Activated CD8-positive, alpha-beta memory T cell treated with anti-CD3 and anti-CD28 coated beads, Interleukin-2, amount 50 U/mL, for 24 hours (primary cell): Measurements from ENCODE around the gene IRX4.

ENCODE experiments used
- DNase-seq: peaks from one replicate; pipeline ENCODE4 v3.0.0-alpha.2; 2020; ENCODE audit errors: extremely low read depth

The IRX4 gene

DNA sequence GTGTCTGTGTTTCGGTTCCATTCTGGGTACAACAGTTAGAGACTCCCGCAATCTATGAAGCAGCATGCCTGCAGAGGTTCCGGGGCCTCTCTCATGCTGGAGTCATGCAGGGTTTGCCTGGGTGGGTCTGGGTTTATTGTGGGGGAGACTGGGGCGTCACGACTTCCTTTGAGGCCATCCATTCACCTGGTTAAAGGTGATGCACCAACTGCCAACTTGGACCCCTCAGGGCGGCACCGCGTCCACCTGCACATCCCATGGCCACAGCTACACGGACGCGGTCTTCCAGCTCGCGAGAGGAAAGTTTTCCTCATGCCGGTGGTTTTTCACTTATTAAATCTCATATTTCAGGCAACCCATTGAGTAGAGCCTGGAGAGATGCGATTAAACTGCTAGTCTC is 30.9 kb upstream of the IRX4 start:
- DNase-seq, result no peak

DNA sequence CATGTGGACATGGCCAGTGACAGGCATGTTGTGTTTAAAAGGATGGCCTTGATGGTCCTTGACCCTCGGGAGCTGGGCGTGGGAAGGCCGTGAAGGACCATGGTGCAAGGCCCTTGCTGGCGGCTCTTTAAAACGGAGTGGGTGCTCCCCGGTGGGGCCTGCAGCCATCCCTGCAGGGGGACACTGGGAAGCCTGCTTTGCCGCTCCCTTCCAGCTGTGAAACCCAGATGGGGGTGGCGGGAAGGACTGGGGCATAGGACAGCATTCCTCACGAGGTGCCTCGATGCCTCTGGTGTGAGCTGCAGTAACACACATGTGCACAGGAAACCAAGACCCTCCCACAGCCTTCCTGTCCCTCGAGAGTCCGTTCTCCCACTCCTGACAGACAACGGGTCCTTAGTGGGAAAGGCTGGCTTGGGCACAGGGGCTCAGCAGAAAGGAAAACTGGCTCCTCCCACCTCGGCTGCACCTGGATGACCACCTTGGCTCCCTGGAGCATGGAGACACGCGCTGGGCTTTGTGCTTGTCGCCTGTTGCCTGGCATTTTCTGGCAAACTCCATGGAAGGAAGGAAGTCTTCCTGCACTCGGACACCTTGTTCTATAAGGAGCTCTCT is 30.3 kb upstream of the IRX4 start:
- no peak for DNase-seq

GRCh38 chr5:1911773-1912235 is 29.1 kb upstream of the IRX4 start:
- no peak for DNase-seq

GRCh38 chr5:1910861-1911772 is 28.4 kb upstream of the IRX4 start:
- no peak for DNase-seq

GRCh38 chr5:1910081-1910760 is 27.5 kb upstream of the IRX4 start:
- no peak for DNase-seq

- DNase-seq, result no peak
Observed at GRCh38 chr5:1909346-1909985, 26.7 kb upstream of the IRX4 start.

GRCh38 chr5:1908931-1909330 is 26.2 kb upstream of the IRX4 start:
- DNase-seq, result no peak

DNA sequence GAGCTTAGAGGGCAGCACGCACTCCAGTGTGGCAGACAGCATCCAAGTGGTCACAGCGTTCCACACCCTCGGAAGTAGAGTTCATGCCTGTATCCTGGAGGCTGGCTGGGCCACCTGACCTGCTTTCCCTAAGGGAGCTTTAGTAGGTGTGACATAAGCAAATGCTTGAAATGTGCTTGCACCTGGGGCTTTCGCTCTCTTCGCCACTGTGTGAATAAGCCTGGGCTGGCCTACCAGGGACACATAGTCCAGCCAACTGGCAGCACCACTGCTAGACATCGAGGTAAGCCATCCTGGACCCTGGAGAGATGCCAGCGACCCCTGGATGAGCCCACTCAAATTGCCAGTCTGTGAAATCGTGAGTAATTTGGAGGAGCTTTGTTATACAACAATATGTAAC is 24.9 kb upstream of the IRX4 start:
- no peak for DNase-seq

DNA sequence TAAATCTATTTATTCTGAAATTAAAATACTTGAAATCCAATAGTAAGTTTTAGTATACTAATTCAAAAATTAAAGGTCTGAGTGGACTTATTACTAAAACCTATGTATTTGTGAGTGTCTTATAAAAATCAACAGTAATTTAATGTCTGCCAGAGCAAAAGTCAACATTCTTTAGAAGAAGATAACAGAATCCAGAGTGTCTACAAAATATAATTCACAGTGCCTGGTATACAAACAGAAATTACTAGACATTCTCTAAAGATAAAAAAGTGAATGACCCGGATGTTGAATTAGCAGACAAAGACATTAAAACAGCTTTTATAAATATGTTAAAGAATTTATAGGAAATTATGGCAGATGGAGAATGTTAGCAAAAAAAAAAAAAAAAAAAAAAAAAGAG is 22.4 kb upstream of the IRX4 start:
- no peak for DNase-seq

DNA sequence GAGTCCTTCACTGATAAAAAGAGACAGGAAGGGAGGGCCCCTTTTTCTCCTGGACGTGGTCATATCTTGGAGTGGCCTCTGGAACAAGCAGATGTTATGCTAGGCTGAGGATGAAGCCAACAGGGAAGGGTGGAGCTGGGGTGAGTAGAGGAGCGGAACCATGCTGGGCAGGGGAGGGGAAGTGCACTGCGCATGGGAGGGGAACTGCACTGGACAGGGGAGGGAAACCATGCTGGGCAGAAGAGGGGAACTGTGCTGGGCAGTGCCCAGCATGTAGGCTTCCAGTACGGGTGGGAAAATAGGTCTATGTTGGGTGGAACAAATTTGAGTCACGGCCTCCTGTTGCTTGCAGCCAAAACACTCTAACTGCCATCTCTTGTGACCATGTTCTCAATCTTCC is 19.3 kb upstream of the IRX4 start:
- no peak for DNase-seq

DNA sequence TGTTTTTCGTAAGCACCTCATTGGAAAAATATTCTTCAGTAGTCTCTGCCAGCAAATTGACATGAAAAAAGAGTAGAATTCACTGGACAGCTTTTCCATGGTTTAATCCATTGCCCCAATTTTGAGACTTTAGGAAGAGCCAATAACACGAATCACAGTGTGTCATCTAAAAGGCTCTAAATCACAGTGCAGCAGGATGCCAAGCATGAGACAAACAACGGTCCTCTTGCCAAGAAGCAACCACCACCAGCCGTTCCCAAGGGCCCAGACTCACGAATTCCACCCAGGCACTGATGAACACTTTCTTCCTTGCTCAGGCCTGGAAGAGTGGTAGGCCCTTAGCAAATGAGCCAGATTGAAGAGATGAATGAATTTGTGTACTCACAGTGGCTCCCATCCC is 18.3 kb upstream of the IRX4 start:
- no peak for DNase-seq

GRCh38 chr5:1899201-1899600 is 16.5 kb upstream of the IRX4 start:
- no peak for DNase-seq

- DNase-seq, result no peak
Observed at GRCh38 chr5:1897816-1898450, 15.2 kb upstream of the IRX4 start.

- no peak for DNase-seq
Observed at GRCh38 chr5:1897386-1897785, 14.7 kb upstream of the IRX4 start.

- DNase-seq, result no peak
Observed at GRCh38 chr5:1896602-1897376, 14.1 kb upstream of the IRX4 start.

DNA sequence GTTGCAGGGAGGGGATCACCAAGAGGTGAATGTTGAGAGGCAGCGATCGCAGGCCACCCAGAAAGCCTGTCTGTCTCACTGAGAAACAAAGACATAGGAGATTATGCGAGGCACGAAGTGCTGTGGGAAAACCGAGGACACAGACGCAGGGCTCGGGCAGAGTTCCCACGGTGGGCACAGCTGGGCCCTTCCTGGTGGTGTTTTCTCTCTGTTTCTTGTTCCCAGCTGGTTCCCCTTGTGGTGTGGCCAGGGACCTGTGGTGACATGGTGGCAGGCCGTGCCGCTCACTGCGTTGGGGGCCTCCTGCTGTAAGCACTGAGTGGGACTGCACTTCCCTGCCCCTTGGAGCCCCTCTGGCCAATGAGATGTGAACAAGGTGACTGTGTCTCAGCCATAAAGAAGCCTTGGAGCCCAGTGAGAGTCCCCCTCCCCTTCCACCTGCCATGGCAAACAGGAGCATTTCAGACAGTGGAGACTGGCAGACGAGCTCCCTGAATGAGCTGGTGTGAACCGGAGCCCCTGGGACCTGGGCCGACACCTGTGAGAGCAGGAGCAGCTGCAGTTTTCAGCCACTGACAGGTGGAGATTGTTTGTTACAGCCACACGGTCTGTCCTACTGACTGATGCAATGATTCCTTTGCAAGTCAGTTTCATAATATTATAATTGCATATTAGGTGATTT is 13.2 kb upstream of the IRX4 start:
- no peak for DNase-seq

GRCh38 chr5:1894243-1894642 is 11.5 kb upstream of the IRX4 start:
- DNase-seq, result no peak

DNA sequence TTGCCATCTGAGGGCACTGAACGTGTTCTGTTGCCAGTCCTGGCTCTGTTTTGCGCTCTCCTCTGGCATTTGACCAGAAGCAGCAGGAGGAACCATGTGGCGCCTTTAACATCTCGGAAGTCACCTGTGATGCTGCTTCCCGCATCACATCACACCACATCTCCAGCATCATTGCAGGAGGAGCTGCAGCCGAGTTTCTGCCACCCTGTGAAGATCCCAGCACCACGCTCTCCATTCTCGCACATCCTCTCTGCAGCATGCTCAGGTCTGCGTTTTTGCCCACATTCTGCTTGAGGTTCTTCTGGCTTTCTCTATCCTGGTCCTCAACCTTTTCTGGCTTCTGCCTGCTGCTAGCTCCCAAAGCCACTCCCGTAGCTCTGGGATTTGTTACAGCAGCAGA is 11.0 kb upstream of the IRX4 start:
- DNase-seq, result no peak

- DNase-seq, result no peak
Observed at GRCh38 chr5:1892685-1893445, 10.1 kb upstream of the IRX4 start.

GRCh38 chr5:1892211-1892610 is 9.5 kb upstream of the IRX4 start:
- DNase-seq, result no peak
